HuH-7 (cell line): ENCODE results near the gene BNIPL.

ENCODE experiments used
- DNase-seq: peaks from one replicate; pipeline ENCODE4 v3.0.0; 2011; ENCODE audit warnings: low spot score

The BNIPL gene

GRCh38 chr1:151036356-151036755, at the start of gene BNIPL:
Gene BNIPL (plus strand): TSS chr1:151036586. CDS start chr1:151036726, 140 bp downstream.
- no peak for DNase-seq

DNA sequence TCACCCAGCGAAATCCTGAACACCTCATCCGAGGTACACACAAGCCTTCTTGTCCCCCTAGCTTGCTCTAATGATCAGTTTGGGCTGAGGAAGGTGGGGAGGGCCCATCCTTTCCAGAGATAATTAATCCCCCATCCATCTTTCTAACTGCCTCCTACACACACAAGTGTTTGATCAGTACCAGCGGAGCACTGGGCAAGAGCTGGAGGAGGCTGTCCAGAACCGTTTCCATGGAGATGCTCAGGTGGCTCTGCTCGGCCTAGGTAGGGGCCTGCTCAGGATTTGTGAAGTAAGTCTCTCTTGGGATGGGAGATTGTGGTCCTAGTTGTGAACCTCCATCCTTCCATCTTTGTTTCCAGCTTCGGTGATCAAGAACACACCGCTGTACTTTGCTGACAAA, 48.5 kb upstream of the BNIPL start:
- DNase-seq: no peak

DNA sequence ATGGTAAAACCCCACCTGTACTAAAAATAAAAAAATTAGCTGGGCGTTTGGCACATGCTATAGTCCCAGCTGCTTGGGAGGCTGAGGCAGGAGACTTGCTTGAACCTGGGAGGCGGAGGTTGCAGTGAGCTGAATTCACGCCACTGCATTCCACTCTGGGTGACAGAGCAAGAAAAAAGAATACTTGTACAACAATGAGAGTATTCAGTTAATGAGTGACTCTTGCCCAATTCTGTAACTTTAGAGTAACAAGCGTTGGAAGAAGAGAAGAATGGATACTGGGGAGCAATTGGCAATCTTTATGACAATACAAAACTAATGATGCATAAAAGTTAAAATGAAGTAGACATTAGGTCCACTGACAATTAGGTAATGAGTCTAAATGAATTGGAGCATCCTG, 43.8 kb upstream of the BNIPL start:
- no peak for DNase-seq

DNA sequence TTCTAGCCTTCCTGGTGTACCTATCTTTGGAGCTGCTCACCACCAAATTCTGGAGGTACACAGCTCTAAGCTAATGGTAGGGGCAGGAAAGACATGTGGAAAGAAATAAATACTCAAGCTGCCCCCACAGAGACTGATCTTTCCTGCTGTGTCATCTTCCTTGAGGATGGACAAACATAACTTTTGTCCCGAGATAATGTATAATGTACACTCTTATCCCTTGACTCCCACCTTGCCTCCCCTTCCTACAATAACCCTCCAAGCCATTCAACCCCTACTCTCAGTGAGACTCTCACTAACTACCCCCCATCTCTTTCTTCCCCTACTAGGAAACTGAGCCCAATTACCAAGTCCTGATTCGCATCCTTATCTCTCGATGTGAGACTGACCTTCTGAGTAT, 42.1 kb upstream of the BNIPL start:
- DNase-seq: no peak

DNA sequence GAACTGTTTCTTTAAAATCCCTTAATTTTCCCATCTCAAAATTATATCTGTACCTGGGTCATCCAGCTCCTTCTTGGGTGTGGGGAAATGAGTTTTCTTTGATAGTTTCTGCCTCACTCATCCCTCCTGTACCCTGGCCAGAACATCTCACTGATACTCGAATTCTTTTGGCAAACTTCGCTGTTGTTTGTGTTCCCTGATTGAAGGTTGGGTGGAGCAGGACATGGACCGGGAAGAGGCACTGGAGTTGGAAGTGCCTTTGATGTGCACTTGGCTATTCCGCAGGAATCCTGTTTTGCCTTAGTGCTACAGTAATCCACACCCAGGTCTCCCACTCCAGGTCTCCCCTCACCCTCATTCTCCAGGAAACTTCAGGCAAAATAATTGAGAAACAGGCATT, 40.9 kb upstream of the BNIPL start:
- DNase-seq: no peak

DNA sequence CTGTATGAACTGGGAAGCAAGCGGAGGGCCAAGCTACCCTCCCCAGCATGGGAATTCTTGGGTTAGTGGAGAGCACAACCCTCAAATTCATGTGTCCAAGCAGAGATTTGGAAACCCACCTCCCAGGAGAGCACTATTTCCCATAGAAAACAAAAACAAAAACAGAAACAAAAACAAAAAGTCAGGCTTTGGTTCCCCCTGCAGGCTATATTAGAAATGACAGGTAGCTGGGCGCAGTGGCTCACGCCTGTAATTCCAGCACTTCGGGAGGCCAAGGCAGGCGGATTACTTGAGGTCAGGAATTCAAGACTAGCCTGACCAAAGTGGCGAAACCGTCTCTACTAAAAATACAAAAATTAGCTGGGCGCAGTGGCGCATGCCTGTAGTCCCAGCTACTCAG, 40.5 kb upstream of the BNIPL start:
- no peak for DNase-seq

- no peak for DNase-seq
These were observed 39.1 kb upstream of the BNIPL start for GRCh38 chr1:150997126-150997872.

GRCh38 chr1:150997949-150998348, 38.4 kb upstream of the BNIPL start:
- DNase-seq: no peak

DNA sequence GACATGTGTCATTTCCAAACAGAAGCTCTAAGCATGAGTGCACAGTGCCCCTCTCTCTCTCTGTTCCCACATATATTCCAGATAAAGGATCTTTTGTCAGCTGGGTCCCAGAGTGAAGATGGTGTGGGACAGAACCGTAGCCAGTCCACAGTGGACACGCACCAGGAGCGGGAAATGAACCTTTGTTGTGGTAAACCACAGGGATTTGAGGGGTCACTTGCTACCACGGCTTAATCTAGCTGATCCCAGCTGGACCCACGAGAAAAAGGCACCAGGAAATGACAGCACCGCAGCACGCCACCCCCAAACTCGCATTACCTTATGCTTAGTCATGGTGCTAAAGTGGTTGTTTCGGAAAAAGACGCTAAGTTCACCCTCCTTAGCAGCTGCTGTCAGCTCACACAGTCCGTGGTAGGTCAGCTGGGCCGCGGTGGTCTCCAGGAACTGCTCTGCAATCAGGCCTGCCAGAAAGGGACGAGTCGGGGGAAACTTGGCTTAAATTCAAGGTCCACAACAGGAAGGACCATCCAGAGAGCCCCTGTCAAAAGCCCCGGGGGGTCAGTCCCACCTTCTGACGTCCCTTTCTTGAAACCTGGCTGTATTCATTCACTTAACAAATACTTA, 37.2 kb upstream of the BNIPL start:
- DNase-seq: no peak

GRCh38 chr1:150999926-151000325, 36.5 kb upstream of the BNIPL start:
- DNase-seq: no peak

DNA sequence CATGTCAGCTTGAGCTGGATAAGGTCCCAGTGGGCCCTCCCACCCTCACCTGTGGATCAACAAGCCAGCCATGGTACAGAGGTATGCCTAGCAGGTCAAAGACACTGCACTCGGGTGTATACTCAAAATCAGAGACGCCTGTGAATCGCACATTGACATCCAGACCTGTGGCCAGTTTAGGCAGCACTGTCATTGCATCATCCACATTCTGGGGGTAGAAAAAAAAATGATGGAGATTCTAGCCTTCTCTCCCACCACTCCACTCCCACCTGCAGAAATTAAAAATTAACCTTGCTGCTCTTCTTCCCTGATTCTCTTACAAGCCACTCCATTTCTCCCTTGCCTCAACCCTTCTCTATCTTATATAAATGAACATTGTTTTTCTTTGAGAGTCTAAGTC, 36.0 kb upstream of the BNIPL start:
- no peak for DNase-seq

GRCh38 chr1:151001602-151002001, 34.8 kb upstream of the BNIPL start:
- DNase-seq: no peak

DNA sequence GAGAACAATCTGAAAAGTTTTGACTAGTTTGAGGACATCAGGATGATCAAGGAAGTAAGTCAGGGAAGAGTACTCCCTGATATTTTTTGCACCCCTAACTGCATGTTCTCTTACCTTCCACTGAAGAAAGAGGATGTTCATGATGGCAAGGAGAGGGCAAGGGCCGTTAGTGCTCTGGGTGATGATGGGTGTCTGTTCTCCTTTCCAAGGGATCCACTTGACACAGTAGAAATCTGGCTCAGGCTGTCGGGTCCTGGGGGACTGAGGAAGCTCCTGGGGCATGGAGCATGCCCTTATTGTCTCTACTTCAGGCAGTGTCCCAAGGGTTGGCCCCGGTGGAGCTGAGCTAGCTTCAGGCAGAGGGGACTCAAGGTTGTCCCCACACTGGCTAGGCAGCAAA, 34.3 kb upstream of the BNIPL start:
- DNase-seq: no peak

- DNase-seq: no peak
These were observed 33.8 kb upstream of the BNIPL start for GRCh38 chr1:151002611-151003010.

- DNase-seq: no peak
These were observed 33.2 kb upstream of the BNIPL start for GRCh38 chr1:151003180-151003579.

DNA sequence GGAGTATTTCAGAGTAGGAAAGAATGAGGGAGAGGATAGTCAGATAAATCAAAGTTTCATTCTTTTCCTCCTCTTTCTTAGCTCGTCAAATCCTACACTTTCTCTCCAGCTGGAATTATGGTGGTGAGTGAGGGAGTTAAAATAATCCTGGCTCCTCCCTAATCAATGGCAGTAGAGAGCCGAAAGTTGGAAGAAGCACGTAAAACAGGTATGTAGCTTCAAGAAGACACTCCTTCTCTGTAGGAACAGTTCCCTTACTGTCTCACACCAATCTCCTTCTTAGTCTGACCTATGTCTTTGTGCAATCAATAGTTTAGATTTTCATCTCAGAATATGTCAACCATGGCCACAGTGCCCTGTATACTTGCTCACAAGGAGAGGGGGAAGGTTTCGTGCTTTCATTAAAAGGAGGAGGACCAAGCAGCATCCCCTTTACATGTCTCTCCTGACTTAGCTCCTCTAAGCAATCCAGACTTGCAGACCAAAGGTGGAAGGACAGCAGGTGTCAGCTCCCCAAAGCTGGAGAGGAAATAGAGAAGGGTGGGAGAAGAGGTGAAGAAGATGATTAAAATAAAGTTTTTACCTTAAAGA, 30.6 kb upstream of the BNIPL start:
- no peak for DNase-seq

- DNase-seq: peak; percentile 73
These were observed 29.9 kb upstream of the BNIPL start, which contains the start of gene MINDY1 for GRCh38 chr1:151006327-151007052. Gene MINDY1 (minus strand): TSS chr1:151006902. CDS start chr1:151002617, 4,285 bp downstream.

GRCh38 chr1:151007853-151008243, 28.5 kb upstream of the BNIPL start:
- DNase-seq: no peak

DNA sequence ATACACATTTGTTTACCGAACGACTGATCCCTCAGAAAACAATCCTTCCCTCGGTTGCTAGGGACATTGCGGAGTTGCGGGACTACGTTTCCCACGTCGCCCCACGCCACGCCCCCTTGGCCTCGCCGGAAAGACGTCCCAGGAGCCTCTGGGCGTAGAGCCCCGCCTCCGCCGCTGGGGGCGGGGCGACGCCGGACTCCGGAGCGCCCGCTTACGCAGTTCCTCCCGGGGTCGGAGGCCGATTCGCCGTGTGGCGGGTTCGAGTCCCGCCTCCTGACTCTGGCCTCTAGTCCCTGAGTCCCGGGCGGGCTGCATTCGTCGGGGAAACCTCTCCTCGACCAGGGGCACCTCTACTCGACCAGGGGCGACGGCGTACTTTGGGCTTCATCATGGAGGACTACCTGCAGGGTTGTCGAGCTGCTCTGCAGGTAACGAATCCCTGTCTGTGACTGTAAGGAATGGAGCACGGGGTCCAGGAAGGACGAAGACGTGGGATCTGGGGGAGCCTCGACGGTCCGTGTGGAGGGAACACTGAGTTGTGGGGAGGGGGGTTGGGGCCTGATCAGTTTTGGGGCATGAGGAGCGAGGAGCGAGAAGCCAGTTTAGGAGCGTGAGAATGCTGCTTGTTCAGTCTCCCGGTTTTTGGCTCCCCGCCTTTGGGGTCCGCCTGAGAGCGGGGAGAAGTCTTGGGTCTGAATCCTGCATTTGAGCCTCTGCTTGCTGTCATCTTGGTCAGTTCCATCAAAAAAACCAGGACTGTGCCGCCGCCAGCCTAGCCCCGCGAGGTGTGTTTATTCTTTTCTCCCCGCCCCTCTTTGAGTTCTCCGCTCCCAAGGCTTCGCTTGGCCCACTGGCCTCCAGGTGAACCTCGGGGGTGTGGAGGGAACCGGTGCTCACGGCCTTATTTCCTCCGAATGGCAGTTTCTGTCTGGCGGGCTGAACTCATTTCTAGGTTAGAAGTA, 27.9 kb upstream of the BNIPL start, which contains the start of gene PRUNE1:
TSS of gene PRUNE1 (plus strand) at position 206 of the 962 bp plus-strand sequence. CDS start at position 390, 184 bp downstream.
- peak; percentile 88 for DNase-seq

DNA sequence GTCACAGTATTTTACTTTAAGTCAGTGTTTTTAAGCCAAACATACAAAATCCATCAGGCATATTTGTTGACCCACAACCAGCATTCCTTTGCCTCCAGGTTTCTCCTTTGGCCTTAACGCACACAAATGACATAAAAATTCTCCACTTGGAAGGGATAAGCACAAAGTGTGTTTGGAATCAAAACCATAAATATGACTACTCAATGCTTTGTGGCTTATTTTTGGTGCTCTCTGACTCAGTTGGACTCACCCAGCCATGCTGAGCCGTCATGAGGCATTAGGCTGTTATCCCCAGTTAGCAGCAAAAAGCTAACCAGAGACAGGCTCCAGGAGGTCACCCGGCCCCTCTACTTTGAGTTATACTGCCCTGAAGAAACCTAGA, 27.2 kb upstream of the BNIPL start:
- no peak for DNase-seq

- no peak for DNase-seq
These were observed 26.6 kb upstream of the BNIPL start for GRCh38 chr1:151009674-151010345.
